Adrenal gland (tissue), 5 donors: Measurements from ENCODE around the gene ARMH1.

Source experiments
- POLR2A ChIP-seq, 2 donors: fragments of 450-650 bp; IDR thresholded peaks; one replicate each; pipeline ENCODE4 v1.6.1; 2017; ENCODE audit warnings: antibody characterized with exemption in 2 of 2, mild to moderate bottlenecking in 2 of 2, moderate library complexity in 1 of 2
- TF ChIP-seq, protein P1 (sequence below), 6 experiments: fragments of 450-650 bp in 4 of 6; fragments of 200-600 bp in 2 of 6; sonication (generic) in 1 of 6; IDR thresholded peaks; 1 replicate in 5 of 6; 2 replicates in 1 of 6; pipeline versions ENCODE4 v1.5.1 to v1.8.0; 2016 to 2021; ENCODE audit warnings: antibody characterized with exemption in 6 of 6, mild to moderate bottlenecking in 2 of 6, moderate library complexity in 1 of 6
- donor health status: DM: no; HTN: no; CAD: no.

GRCh38 chr1:44696101-44696500 lies 21.6 kb downstream of the ARMH1 start:
- TF ChIP-seq, protein P1, sequence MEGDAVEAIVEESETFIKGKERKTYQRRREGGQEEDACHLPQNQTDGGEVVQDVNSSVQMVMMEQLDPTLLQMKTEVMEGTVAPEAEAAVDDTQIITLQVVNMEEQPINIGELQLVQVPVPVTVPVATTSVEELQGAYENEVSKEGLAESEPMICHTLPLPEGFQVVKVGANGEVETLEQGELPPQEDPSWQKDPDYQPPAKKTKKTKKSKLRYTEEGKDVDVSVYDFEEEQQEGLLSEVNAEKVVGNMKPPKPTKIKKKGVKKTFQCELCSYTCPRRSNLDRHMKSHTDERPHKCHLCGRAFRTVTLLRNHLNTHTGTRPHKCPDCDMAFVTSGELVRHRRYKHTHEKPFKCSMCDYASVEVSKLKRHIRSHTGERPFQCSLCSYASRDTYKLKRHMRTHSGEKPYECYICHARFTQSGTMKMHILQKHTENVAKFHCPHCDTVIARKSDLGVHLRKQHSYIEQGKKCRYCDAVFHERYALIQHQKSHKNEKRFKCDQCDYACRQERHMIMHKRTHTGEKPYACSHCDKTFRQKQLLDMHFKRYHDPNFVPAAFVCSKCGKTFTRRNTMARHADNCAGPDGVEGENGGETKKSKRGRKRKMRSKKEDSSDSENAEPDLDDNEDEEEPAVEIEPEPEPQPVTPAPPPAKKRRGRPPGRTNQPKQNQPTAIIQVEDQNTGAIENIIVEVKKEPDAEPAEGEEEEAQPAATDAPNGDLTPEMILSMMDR (IDR thresholded peaks at IDR 0.05): no peak
- TF ChIP-seq POLR2A (IDR thresholded peaks at IDR 0.05): no peak
